WTC11 (cell line): Measurements from ENCODE around the gene MLPH. TPM values are rescaled to one million over a fixed set of nuclear protein-coding genes. Genes with fewer than 3 reads are reported as not detected.

Source experiments
- ATAC-seq: fragments of 200-7000 bp; cut with Tn5 transposase; 2 replicates; pipeline ENCODE4 v1.10.0; 2021; ENCODE audit warnings: mild to moderate bottlenecking, moderate library complexity
- CTCF ChIA-PET: fragments of 300-600 bp; sonication (Branson Sonifier 250); formaldehyde crosslinking; loops from one replicate; lab custom pipeline; 2021; ENCODE audit warnings: antibody characterized with exemption; lab: Charles Lee
- POLR2A ChIA-PET: fragments of 350-600 bp; sonication (Branson Sonifier 250); formaldehyde crosslinking; loops from one replicate; lab custom pipeline; 2021; ENCODE audit warnings: antibody characterized with exemption; lab: Charles Lee
- DNase-seq: peaks from one replicate; pipeline ENCODE4 v3.0.0; 2021; ENCODE audit warnings: low spot score
- H3K27ac Mint-ChIP-seq: 2 replicates; pipeline ENCODE4 v1.8.0; 2021; ENCODE audit warnings: mixed read lengths
- H3K27me3 Mint-ChIP-seq: 2 replicates; pipeline ENCODE4 v1.8.0; 2021; ENCODE audit warnings: low read depth, mild to moderate bottlenecking, moderate library complexity, mixed read lengths
- H3K36me3 Mint-ChIP-seq: 2 replicates; pipeline ENCODE4 v1.8.0; 2021; ENCODE audit warnings: mixed read lengths
- H3K4me1 Mint-ChIP-seq: 2 replicates; pipeline ENCODE4 v1.8.0; 2022; ENCODE audit warnings: mixed read lengths
- H3K4me3 Mint-ChIP-seq: 2 replicates; pipeline ENCODE4 v1.8.0; 2021; ENCODE audit warnings: mild to moderate bottlenecking, moderate library complexity, mixed read lengths
- H3K9me3 Mint-ChIP-seq: 2 replicates; pipeline ENCODE4 v1.8.0; 2021; ENCODE audit warnings: mixed read lengths
- CREM ChIP-seq: sonication (generic); formaldehyde crosslinking; IDR thresholded peaks from 2 replicates; pipeline ENCODE4 v1.8.1; 2022; ENCODE audit warnings: mild to moderate bottlenecking, missing genetic modification reagents, moderate library complexity
- ELF4 ChIP-seq: sonication (generic); formaldehyde crosslinking; IDR thresholded peaks from 2 replicates; pipeline ENCODE4 v1.8.1; 2022; ENCODE audit warnings: low read depth, mild to moderate bottlenecking, moderate library complexity, missing genetic modification reagents
- ESRRA ChIP-seq: sonication (generic); formaldehyde crosslinking; IDR thresholded peaks from 2 replicates; pipeline ENCODE4 v1.8.1; 2022; ENCODE audit warnings: mild to moderate bottlenecking, missing genetic modification reagents, borderline replicate concordance
- FOXK1 ChIP-seq: sonication (generic); formaldehyde crosslinking; IDR thresholded peaks from 2 replicates; pipeline ENCODE4 v1.8.0; 2022; ENCODE audit warnings: mild to moderate bottlenecking, moderate library complexity, missing genetic modification reagents
- GRHL2 ChIP-seq: fragments of 250-450 bp; sonication (Bioruptor Pico); IDR thresholded peaks from 2 replicates; pipeline ENCODE4 v1.8.0; 2022; ENCODE audit warnings: mild to moderate bottlenecking, moderate library complexity; ENCODE audit not compliant: insufficient replicate concordance, severe bottlenecking
- GTF2I ChIP-seq: fragments of 250-450 bp; sonication (Bioruptor Pico); conservative IDR thresholded peaks from 2 replicates; pipeline ENCODE4 v1.4.0; 2021; ENCODE audit warnings: mild to moderate bottlenecking
- IRF2 ChIP-seq: sonication (generic); formaldehyde crosslinking; IDR thresholded peaks from 2 replicates; pipeline ENCODE4 v1.8.0; 2022; ENCODE audit warnings: low read depth, missing genetic modification reagents, borderline replicate concordance
- JUN ChIP-seq: sonication (generic); formaldehyde crosslinking; IDR thresholded peaks from 2 replicates; pipeline ENCODE4 v1.8.0; 2023; ENCODE audit warnings: mild to moderate bottlenecking, missing genetic modification reagents
- NFE2L1 ChIP-seq: sonication (generic); formaldehyde crosslinking; IDR thresholded peaks from 2 replicates; pipeline ENCODE4 v1.8.1; 2023; ENCODE audit warnings: missing genetic modification reagents
- NR3C1 ChIP-seq: sonication (generic); formaldehyde crosslinking; conservative IDR thresholded peaks from 2 replicates; pipeline ENCODE4 v1.8.1; 2023; ENCODE audit warnings: low read depth, mild to moderate bottlenecking, missing genetic modification reagents
- PRRX2 ChIP-seq: fragments of 250-450 bp; sonication (Bioruptor Pico); IDR thresholded peaks from 2 replicates; pipeline ENCODE4 v1.8.0; 2021; ENCODE audit warnings: mild to moderate bottlenecking
- TEAD1 ChIP-seq: sonication (generic); formaldehyde crosslinking; IDR thresholded peaks from 2 replicates; pipeline ENCODE4 v1.8.0; 2022; ENCODE audit warnings: mild to moderate bottlenecking, missing genetic modification reagents
- TP53 ChIP-seq: sonication (generic); formaldehyde crosslinking; IDR thresholded peaks from 2 replicates; pipeline ENCODE4 v1.8.1; 2023; ENCODE audit warnings: mild to moderate bottlenecking, missing genetic modification reagents
- ZNF121 ChIP-seq: sonication (generic); formaldehyde crosslinking; IDR thresholded peaks from 2 replicates; pipeline ENCODE4 v1.8.0; 2023; ENCODE audit warnings: missing genetic modification reagents
- ZNF263 ChIP-seq: sonication (generic); formaldehyde crosslinking; IDR thresholded peaks from 2 replicates; pipeline ENCODE4 v1.8.1; 2022; ENCODE audit warnings: low read depth, mild to moderate bottlenecking, moderate library complexity, missing genetic modification reagents
- ZNF423 ChIP-seq: fragments of 250-450 bp; sonication (Bioruptor Pico); IDR thresholded peaks from 2 replicates; pipeline ENCODE4 v2.1.2; 2022; ENCODE audit warnings: mild to moderate bottlenecking, moderate library complexity
- total RNA-seq: library from RNA; stranded (reverse); gene quantifications from 3 replicates; pipeline ENCODE4 v1.2.3, GENCODE V29; 2021
- TF ChIP-seq, protein P1 (sequence below): sonication (generic); formaldehyde crosslinking; IDR thresholded peaks from 2 replicates; pipeline ENCODE4 v1.8.1; 2023; ENCODE audit warnings: mild to moderate bottlenecking, missing genetic modification reagents
- TF ChIP-seq, protein P2 (sequence below): fragments of 250-450 bp; sonication (Bioruptor Pico); conservative IDR thresholded peaks from 2 replicates; pipeline ENCODE4 v1.9.0; 2021; ENCODE audit warnings: mild to moderate bottlenecking
- TF ChIP-seq, protein P3 (sequence below): fragments of 250-450 bp; sonication (Bioruptor Pico); IDR thresholded peaks from 2 replicates; pipeline ENCODE4 v1.9.0; 2021; ENCODE audit warnings: mild to moderate bottlenecking, borderline replicate concordance
- TF ChIP-seq, protein P4 (sequence below): sonication (generic); formaldehyde crosslinking; IDR thresholded peaks from 2 replicates; pipeline ENCODE4 v1.8.0; 2022; ENCODE audit warnings: mild to moderate bottlenecking, missing genetic modification reagents
- TF ChIP-seq, protein P5 (sequence below): sonication (generic); formaldehyde crosslinking; IDR thresholded peaks from 2 replicates; pipeline ENCODE4 v1.8.0; 2023; ENCODE audit warnings: missing genetic modification reagents
- TF ChIP-seq, protein P6 (sequence below): sonication (generic); formaldehyde crosslinking; IDR thresholded peaks from 2 replicates; pipeline ENCODE4 v1.8.1; 2022; ENCODE audit warnings: low read depth, mild to moderate bottlenecking, moderate library complexity, missing genetic modification reagents, borderline replicate concordance

MLPH gene
- total RNA-seq, 1 experiment from 2014 or later: 10.3 TPM

DNA sequence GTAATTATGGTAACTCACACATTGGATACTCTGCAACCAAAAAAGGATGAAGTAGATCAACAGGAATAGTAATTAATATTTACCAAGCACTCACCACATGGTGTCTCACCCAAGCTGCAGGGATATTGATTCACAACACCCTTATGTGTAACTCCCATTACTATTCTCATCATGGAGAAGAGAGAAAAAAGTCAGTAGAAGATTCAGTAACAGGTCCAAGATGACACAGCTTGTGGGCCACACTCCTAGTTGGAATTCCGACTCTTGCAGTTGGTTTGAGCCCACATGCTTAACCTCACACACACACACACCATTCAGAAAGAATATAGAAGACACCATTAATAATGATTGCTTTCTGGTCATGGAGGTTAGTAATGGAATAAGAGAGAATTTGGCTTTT, 1.7 kb upstream of the MLPH start:
- ChIA-PET POLR2A (no interaction called here), CTCF (interaction anchor here (1.9 to 3.9 kb wide), 4 partner anchors 11 to 87 kb away, joined by 7 to 43 read pairs (median 16); no protein-coding TSS in a partner anchor)
- DNase-seq (no peak), ATAC-seq (no peak)
- Mint-ChIP-seq H3K36me3 (peaks cover under 1% of the 10 kb centered on the region; the same call in 1 of the 2 replicates), H3K4me3 (no peak overlapping the region), H3K27ac (no peak overlapping the region), H3K27me3 (peaks cover 79% of the 10 kb centered on the region), H3K4me1 (peaks cover 34% of the 10 kb centered on the region), H3K9me3 (no peaks in the 10 kb centered on the region)
- TF ChIP-seq IRF2 (CRISPR knock-in tag): no peak
- no peak for TF ChIP-seq PRRX2
- no peak for TF ChIP-seq ZNF423 (CRISPR knock-in tag)
- no peak for TF ChIP-seq ELF4
- no peak for TF ChIP-seq TP53
- TF ChIP-seq ESRRA (CRISPR knock-in tag): no peak

DNA sequence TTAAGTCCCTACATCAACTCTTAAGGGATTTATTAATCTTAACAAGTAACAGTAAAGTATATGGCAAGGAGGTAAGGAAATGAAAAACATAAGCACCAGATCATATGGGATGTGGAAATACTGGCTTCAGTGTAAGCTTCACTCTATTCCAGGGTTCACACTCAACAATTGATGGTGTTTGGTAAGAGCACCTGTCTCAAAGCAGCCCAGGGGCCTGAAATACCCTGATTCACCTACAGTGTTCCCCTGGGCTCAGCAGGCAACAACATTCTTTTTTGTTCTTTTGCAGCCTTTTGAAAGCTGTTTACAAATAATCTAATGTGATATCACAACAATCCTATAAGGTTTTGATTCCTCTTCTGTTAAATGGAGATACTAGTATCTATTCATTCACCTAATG, 1.2 kb upstream of the MLPH start:
- peaks cover 80% of the 10 kb centered on the region for H3K27me3 Mint-ChIP-seq
- DNase-seq: no peak
- H3K4me3 Mint-ChIP-seq: peak overlapping the region; percentile 76
- TF ChIP-seq ZNF423 (CRISPR knock-in tag) (no peak), NR3C1 (CRISPR knock-in tag) (no peak), FOXK1 (CRISPR knock-in tag) (no peak), ELF4 (no peak), ZNF263 (CRISPR knock-in tag) (no peak), TEAD1 (CRISPR knock-in tag) (no peak), GRHL2 (CRISPR knock-in tag) (no peak), NFE2L1 (CRISPR knock-in tag) (no peak), CREM (CRISPR knock-in tag) (no peak), GTF2I (CRISPR knock-in tag) (no peak), ZNF121 (CRISPR knock-in tag) (no peak), JUN (CRISPR knock-in tag) (no peak)
- TF ChIP-seq, protein P1, sequence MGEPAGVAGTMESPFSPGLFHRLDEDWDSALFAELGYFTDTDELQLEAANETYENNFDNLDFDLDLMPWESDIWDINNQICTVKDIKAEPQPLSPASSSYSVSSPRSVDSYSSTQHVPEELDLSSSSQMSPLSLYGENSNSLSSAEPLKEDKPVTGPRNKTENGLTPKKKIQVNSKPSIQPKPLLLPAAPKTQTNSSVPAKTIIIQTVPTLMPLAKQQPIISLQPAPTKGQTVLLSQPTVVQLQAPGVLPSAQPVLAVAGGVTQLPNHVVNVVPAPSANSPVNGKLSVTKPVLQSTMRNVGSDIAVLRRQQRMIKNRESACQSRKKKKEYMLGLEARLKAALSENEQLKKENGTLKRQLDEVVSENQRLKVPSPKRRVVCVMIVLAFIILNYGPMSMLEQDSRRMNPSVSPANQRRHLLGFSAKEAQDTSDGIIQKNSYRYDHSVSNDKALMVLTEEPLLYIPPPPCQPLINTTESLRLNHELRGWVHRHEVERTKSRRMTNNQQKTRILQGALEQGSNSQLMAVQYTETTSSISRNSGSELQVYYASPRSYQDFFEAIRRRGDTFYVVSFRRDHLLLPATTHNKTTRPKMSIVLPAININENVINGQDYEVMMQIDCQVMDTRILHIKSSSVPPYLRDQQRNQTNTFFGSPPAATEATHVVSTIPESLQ (CRISPR knock-in tag): no peak
- TF ChIP-seq, protein P2, sequence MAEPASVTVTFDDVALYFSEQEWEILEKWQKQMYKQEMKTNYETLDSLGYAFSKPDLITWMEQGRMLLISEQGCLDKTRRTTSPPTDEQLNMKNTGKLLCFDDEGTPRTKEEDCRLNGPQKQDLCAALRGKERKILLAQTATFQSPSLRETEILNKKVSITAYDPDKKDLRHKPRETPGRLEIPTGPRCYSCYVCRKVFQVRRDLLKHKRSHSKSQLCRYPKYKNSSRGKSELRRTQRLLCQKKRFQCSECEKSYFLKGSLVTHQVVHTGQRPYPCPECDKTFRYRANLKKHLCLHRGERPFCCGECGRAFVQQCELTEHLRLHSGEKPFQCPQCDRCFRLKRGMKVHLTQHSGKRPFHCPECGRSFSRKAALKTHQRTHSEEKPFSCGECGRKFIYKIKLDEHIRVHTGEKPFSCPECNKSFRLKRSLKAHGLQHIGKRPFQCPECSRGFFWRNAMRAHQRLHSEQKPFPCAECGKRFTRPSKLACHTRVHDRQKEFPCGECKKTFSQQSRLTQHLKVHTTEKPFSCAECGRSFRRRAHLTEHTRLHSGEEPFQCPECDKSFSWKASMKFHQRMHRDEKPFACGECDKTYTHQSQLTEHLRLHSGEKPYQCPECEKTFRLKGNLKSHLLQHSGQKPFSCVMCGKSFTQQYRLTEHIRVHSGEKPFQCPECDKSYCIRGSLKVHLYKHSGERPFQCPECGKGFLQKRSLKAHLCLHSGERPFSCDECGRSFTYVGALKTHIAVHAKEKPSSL (CRISPR knock-in tag): no peak
- TF ChIP-seq, protein P3, sequence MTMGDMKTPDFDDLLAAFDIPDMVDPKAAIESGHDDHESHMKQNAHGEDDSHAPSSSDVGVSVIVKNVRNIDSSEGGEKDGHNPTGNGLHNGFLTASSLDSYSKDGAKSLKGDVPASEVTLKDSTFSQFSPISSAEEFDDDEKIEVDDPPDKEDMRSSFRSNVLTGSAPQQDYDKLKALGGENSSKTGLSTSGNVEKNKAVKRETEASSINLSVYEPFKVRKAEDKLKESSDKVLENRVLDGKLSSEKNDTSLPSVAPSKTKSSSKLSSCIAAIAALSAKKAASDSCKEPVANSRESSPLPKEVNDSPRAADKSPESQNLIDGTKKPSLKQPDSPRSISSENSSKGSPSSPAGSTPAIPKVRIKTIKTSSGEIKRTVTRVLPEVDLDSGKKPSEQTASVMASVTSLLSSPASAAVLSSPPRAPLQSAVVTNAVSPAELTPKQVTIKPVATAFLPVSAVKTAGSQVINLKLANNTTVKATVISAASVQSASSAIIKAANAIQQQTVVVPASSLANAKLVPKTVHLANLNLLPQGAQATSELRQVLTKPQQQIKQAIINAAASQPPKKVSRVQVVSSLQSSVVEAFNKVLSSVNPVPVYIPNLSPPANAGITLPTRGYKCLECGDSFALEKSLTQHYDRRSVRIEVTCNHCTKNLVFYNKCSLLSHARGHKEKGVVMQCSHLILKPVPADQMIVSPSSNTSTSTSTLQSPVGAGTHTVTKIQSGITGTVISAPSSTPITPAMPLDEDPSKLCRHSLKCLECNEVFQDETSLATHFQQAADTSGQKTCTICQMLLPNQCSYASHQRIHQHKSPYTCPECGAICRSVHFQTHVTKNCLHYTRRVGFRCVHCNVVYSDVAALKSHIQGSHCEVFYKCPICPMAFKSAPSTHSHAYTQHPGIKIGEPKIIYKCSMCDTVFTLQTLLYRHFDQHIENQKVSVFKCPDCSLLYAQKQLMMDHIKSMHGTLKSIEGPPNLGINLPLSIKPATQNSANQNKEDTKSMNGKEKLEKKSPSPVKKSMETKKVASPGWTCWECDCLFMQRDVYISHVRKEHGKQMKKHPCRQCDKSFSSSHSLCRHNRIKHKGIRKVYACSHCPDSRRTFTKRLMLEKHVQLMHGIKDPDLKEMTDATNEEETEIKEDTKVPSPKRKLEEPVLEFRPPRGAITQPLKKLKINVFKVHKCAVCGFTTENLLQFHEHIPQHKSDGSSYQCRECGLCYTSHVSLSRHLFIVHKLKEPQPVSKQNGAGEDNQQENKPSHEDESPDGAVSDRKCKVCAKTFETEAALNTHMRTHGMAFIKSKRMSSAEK (CRISPR knock-in tag): no peak
- TF ChIP-seq, protein P4, sequence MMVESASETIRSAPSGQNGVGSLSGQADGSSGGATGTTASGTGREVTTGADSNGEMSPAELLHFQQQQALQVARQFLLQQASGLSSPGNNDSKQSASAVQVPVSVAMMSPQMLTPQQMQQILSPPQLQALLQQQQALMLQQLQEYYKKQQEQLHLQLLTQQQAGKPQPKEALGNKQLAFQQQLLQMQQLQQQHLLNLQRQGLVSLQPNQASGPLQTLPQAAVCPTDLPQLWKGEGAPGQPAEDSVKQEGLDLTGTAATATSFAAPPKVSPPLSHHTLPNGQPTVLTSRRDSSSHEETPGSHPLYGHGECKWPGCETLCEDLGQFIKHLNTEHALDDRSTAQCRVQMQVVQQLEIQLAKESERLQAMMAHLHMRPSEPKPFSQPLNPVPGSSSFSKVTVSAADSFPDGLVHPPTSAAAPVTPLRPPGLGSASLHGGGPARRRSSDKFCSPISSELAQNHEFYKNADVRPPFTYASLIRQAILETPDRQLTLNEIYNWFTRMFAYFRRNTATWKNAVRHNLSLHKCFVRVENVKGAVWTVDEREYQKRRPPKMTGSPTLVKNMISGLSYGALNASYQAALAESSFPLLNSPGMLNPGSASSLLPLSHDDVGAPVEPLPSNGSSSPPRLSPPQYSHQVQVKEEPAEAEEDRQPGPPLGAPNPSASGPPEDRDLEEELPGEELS (CRISPR knock-in tag): no peak
- TF ChIP-seq, protein P5, sequence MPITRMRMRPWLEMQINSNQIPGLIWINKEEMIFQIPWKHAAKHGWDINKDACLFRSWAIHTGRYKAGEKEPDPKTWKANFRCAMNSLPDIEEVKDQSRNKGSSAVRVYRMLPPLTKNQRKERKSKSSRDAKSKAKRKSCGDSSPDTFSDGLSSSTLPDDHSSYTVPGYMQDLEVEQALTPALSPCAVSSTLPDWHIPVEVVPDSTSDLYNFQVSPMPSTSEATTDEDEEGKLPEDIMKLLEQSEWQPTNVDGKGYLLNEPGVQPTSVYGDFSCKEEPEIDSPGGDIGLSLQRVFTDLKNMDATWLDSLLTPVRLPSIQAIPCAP: no peak
- TF ChIP-seq, protein P6, sequence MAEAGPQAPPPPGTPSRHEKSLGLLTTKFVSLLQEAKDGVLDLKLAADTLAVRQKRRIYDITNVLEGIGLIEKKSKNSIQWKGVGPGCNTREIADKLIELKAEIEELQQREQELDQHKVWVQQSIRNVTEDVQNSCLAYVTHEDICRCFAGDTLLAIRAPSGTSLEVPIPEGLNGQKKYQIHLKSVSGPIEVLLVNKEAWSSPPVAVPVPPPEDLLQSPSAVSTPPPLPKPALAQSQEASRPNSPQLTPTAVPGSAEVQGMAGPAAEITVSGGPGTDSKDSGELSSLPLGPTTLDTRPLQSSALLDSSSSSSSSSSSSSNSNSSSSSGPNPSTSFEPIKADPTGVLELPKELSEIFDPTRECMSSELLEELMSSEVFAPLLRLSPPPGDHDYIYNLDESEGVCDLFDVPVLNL (CRISPR knock-in tag): no peak

More for the DNA sequence above, 1.2 kb upstream of the MLPH start:
- H3K9me3 Mint-ChIP-seq: peaks cover 5% of the 10 kb centered on the region
- H3K36me3 Mint-ChIP-seq: peaks cover 6% of the 10 kb centered on the region
- no peak overlapping the region for H3K27ac Mint-ChIP-seq
- peaks cover 39% of the 10 kb centered on the region for H3K4me1 Mint-ChIP-seq
- no peak for ATAC-seq
- ChIA-PET CTCF (interaction anchor here (0.9 to 3.9 kb wide), 7 partner anchors 11 to 87 kb away, joined by 4 to 43 read pairs (median 11); no protein-coding TSS in a partner anchor), POLR2A (no interaction called here)
